ENCODE measurements around the gene TSEN54.

The TSEN54 gene

GRCh38 chr17:75530837-75531720, 14.8 kb downstream of the TSEN54 start:
- Histone ChIP-seq H3K4me1 (ENCODE audit: control insufficient read depth, insufficient read depth, low read length) (peaks cover 3% of the 10 kb centered on the region; the same call in 1 of the 2 replicates), H3K36me3 (ENCODE audit: control insufficient read depth, insufficient read depth, low read length) (no peaks in the 10 kb centered on the region; the same call in none of the 2 replicates), H3K27ac (ENCODE audit: low read length) (no peak overlapping the region), H3K4me3 (ENCODE audit: low read length) (no peak overlapping the region), H3K9me3 (ENCODE audit: control insufficient read depth, insufficient read depth, low read length) (no peaks in the 10 kb centered on the region), H3K27me3 (ENCODE audit: control insufficient read depth, insufficient read depth, low read length) (no peaks in the 10 kb centered on the region)
- no CpG with 5 or more reads among the region's 19 CpGs for WGBS (ENCODE audit: insufficient coverage, insufficient read length)
- DNase-seq (ENCODE audit: low read depth, low spot score) = no peak

GRCh38 chr17:75531721-75532072, 15.4 kb downstream of the TSEN54 start:
- WGBS (ENCODE audit: insufficient coverage, insufficient read length) = no CpG with 5 or more reads among the region's 7 CpGs
- Histone ChIP-seq H3K4me1 (ENCODE audit: control insufficient read depth, insufficient read depth, low read length) (peaks cover 3% of the 10 kb centered on the region; the same call in 1 of the 2 replicates), H3K27ac (ENCODE audit: low read length) (no peak overlapping the region), H3K4me3 (ENCODE audit: low read length) (no peak overlapping the region), H3K9me3 (ENCODE audit: control insufficient read depth, insufficient read depth, low read length) (no peaks in the 10 kb centered on the region), H3K36me3 (ENCODE audit: control insufficient read depth, insufficient read depth, low read length) (no peaks in the 10 kb centered on the region; the same call in none of the 2 replicates), H3K27me3 (ENCODE audit: control insufficient read depth, insufficient read depth, low read length) (no peaks in the 10 kb centered on the region)
- DNase-seq (ENCODE audit: low read depth, low spot score) = no peak

DNA sequence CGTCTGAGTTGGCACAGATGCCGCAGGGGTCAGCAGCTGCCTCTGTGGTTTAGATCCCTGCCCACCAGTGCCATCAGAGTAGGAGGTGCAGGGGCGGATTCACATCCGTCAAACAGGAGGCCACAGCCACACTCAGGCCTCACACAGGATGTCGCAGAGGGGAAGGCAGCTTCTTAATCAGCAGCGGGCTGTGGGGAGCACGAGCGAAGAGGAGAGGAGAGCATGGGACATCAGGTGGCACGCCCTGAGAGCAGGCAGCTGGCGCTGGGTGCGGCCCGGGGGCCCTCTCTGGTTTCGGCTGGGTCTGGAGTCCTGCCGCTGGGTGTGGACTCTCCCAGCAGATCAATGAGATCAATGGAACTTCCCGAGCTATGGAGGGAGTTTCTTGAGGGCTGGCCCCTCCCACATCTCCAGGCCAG, 18.8 kb downstream of the TSEN54 start:
- no CpG with 5 or more reads among the region's 15 CpGs for WGBS (ENCODE audit: insufficient coverage, insufficient read length)
- H3K4me3 ChIP-seq (ENCODE audit: low read length) = no peak overlapping the region
- peaks cover 3% of the 10 kb centered on the region; the same call in 1 of the 2 replicates for H3K4me1 ChIP-seq (ENCODE audit: control insufficient read depth, insufficient read depth, low read length)
- no peak overlapping the region for H3K27ac ChIP-seq (ENCODE audit: low read length)
- no peaks in the 10 kb centered on the region; the same call in none of the 2 replicates for H3K36me3 ChIP-seq (ENCODE audit: control insufficient read depth, insufficient read depth, low read length)
- no peak for DNase-seq (ENCODE audit: low read depth, low spot score)
- no peaks in the 10 kb centered on the region for H3K9me3 ChIP-seq (ENCODE audit: control insufficient read depth, insufficient read depth, low read length)
- no peaks in the 10 kb centered on the region for H3K27me3 ChIP-seq (ENCODE audit: control insufficient read depth, insufficient read depth, low read length)

DNA sequence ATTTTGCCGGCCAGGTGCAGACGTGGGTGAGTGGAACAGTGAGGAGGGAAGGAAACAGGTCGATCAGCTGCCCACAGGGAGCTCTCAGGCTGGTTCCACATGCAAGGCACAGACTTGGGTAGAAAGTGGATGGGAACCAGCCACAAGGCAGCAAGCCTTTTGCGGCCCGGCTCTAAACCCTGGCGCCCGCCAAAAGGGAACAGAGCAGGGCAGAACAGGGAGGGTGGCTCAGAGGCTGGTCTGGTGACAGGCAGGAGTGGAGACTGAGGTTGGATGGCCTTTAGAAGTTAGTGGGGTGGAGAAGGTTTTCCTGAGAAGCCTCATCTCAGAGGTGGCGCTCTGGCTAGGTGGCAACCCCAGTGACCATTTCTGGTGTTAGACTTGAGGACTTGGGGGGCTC, 19.5 kb downstream of the TSEN54 start:
- Histone ChIP-seq H3K4me3 (ENCODE audit: low read length) (no peak overlapping the region), H3K9me3 (ENCODE audit: control insufficient read depth, insufficient read depth, low read length) (no peaks in the 10 kb centered on the region), H3K27ac (ENCODE audit: low read length) (no peak overlapping the region), H3K27me3 (ENCODE audit: control insufficient read depth, insufficient read depth, low read length) (no peaks in the 10 kb centered on the region), H3K4me1 (ENCODE audit: control insufficient read depth, insufficient read depth, low read length) (peaks cover 2% of the 10 kb centered on the region; the same call in 1 of the 2 replicates), H3K36me3 (ENCODE audit: control insufficient read depth, insufficient read depth, low read length) (no peaks in the 10 kb centered on the region; the same call in none of the 2 replicates)
- no peak for DNase-seq (ENCODE audit: low read depth, low spot score)
- WGBS (ENCODE audit: insufficient coverage, insufficient read length) = no CpG with 5 or more reads among the region's 8 CpGs

GRCh38 chr17:75536366-75536765, 20.0 kb downstream of the TSEN54 start:
- no peaks in the 10 kb centered on the region for H3K9me3 ChIP-seq (ENCODE audit: control insufficient read depth, insufficient read depth, low read length)
- H3K27me3 ChIP-seq (ENCODE audit: control insufficient read depth, insufficient read depth, low read length) = no peaks in the 10 kb centered on the region
- no CpG with 5 or more reads among the region's 10 CpGs for WGBS (ENCODE audit: insufficient coverage, insufficient read length)
- no peak overlapping the region for H3K4me3 ChIP-seq (ENCODE audit: low read length)
- H3K27ac ChIP-seq (ENCODE audit: low read length) = no peak overlapping the region
- no peak for DNase-seq (ENCODE audit: low read depth, low spot score)
- H3K36me3 ChIP-seq (ENCODE audit: control insufficient read depth, insufficient read depth, low read length) = no peaks in the 10 kb centered on the region; the same call in 1 of the 2 replicates
- H3K4me1 ChIP-seq (ENCODE audit: control insufficient read depth, insufficient read depth, low read length) = no peaks in the 10 kb centered on the region

GRCh38 chr17:75539967-75540729, 23.8 kb downstream of the TSEN54 start:
- no peaks in the 10 kb centered on the region for H3K9me3 ChIP-seq (ENCODE audit: control insufficient read depth, insufficient read depth, low read length)
- H3K4me1 ChIP-seq (ENCODE audit: control insufficient read depth, insufficient read depth, low read length) = 0 out of 2 replicates have a peak, but pooled peaks cover 1% of the 10 kb centered on the region
- DNase-seq (ENCODE audit: low read depth, low spot score) = no peak
- no peaks in the 10 kb centered on the region for H3K36me3 ChIP-seq (ENCODE audit: control insufficient read depth, insufficient read depth, low read length)
- no peaks in the 10 kb centered on the region for H3K27me3 ChIP-seq (ENCODE audit: control insufficient read depth, insufficient read depth, low read length)
- no peak overlapping the region for H3K4me3 ChIP-seq (ENCODE audit: low read length)
- no peak overlapping the region for H3K27ac ChIP-seq (ENCODE audit: low read length)
- no CpG with 5 or more reads among the region's 13 CpGs for WGBS (ENCODE audit: insufficient coverage, insufficient read length)

GRCh38 chr17:75540923-75541503, 24.7 kb downstream of the TSEN54 start:
- Histone ChIP-seq H3K4me3 (ENCODE audit: low read length) (no peak overlapping the region), H3K9me3 (ENCODE audit: control insufficient read depth, insufficient read depth, low read length) (no peaks in the 10 kb centered on the region), H3K27me3 (ENCODE audit: control insufficient read depth, insufficient read depth, low read length) (no peaks in the 10 kb centered on the region), H3K36me3 (ENCODE audit: control insufficient read depth, insufficient read depth, low read length) (no peaks in the 10 kb centered on the region), H3K27ac (ENCODE audit: low read length) (no peak overlapping the region), H3K4me1 (ENCODE audit: control insufficient read depth, insufficient read depth, low read length) (0 out of 2 replicates have a peak, but pooled peaks cover 1% of the 10 kb centered on the region)
- WGBS (ENCODE audit: insufficient coverage, insufficient read length) = no CpG with 5 or more reads among the region's 4 CpGs
- no peak for DNase-seq (ENCODE audit: low read depth, low spot score)

DNA sequence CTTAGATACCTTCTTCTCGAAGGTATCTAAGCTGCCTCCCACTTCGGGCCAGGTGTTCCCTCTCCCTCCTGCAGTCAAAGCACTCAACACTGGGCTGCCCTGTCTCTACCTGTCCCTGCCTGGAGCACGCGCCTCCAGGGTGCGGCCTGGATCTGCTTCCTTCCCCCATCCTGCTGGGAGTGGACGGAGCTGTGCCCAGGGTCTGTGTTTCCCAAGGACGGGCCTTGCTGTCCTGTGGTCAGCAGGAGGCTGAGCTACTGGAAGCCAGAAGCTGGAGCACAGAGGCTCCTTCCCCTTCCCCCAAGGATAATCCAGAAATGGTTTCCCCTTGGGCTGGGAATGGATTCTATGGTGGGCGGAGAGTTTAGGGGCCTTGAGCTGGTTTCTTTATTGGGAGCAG, 25.9 kb downstream of the TSEN54 start:
- Histone ChIP-seq H3K27ac (ENCODE audit: low read length) (no peak overlapping the region), H3K36me3 (ENCODE audit: control insufficient read depth, insufficient read depth, low read length) (no peaks in the 10 kb centered on the region), H3K27me3 (ENCODE audit: control insufficient read depth, insufficient read depth, low read length) (no peaks in the 10 kb centered on the region), H3K4me3 (ENCODE audit: low read length) (no peak overlapping the region), H3K9me3 (ENCODE audit: control insufficient read depth, insufficient read depth, low read length) (no peaks in the 10 kb centered on the region), H3K4me1 (ENCODE audit: control insufficient read depth, insufficient read depth, low read length) (0 out of 2 replicates have a peak, but pooled peaks cover 1% of the 10 kb centered on the region)
- WGBS (ENCODE audit: insufficient coverage, insufficient read length) = no CpG with 5 or more reads among the region's 8 CpGs
- no peak for DNase-seq (ENCODE audit: low read depth, low spot score)

DNA sequence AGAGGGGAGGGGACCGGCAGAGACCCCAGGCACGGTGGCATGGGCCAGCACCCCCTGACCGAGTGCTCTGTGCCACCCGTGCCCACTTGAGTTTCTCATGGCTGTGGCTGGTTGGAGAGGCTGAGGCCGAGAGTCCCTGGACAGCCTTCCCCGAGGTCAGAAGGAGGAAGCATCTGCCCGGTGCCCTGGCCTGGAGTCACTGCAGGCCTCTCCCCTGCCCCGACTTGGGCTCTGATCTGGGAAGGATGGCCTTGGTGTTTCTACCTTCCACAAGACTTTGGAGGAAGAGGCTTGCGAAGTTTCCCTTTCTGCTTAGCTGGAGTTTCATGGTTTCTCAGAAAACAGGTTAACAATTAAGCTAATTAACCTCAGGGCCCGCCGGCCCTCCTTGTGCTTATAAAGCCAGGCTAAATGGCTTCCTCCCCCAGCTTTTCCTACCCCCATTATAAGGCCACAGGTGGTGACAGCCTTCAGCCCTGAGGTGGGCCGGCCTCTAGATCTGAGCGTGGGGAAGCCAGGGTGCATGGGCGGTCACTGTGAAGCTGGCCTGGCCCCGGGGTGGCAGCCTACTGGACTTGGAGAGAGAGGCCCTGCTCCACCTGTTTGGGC, 26.5 kb downstream of the TSEN54 start:
- 0 out of 2 replicates have a peak, but pooled peaks cover 1% of the 10 kb centered on the region for H3K4me1 ChIP-seq (ENCODE audit: control insufficient read depth, insufficient read depth, low read length)
- no peak overlapping the region for H3K4me3 ChIP-seq (ENCODE audit: low read length)
- no peaks in the 10 kb centered on the region for H3K27me3 ChIP-seq (ENCODE audit: control insufficient read depth, insufficient read depth, low read length)
- H3K36me3 ChIP-seq (ENCODE audit: control insufficient read depth, insufficient read depth, low read length) = no peaks in the 10 kb centered on the region
- no peak for DNase-seq (ENCODE audit: low read depth, low spot score)
- no peaks in the 10 kb centered on the region for H3K9me3 ChIP-seq (ENCODE audit: control insufficient read depth, insufficient read depth, low read length)
- no peak overlapping the region for H3K27ac ChIP-seq (ENCODE audit: low read length)
- no CpG with 5 or more reads among the region's 15 CpGs for WGBS (ENCODE audit: insufficient coverage, insufficient read length)

DNA sequence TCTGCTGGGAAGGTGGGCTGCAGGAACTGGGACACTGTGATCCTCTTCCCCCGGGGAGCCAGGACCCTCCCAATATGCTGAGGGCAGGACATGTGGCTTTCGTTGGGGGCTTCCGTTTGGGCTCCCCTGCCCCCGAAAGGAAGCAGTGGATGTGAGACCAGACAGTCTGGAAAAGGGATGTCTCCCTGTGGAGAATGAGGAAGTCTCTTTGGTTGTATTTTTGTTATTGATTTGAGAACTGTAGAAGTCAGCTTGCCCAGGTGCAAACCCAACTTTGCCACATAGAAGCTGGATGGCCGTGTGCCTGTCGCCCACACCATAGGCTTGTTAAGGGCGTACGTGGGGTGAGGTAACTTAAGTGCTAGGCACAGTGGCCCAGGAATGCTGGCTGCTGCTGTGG, 27.9 kb downstream of the TSEN54 start:
- WGBS (ENCODE audit: insufficient coverage, insufficient read length) = no CpG with 5 or more reads among the region's 8 CpGs
- H3K27ac ChIP-seq (ENCODE audit: low read length) = no peak overlapping the region
- no peak for DNase-seq (ENCODE audit: low read depth, low spot score)
- H3K4me3 ChIP-seq (ENCODE audit: low read length) = no peak overlapping the region
- H3K27me3 ChIP-seq (ENCODE audit: control insufficient read depth, insufficient read depth, low read length) = no peaks in the 10 kb centered on the region
- peaks cover 6% of the 10 kb centered on the region; the same call in 1 of the 2 replicates for H3K4me1 ChIP-seq (ENCODE audit: control insufficient read depth, insufficient read depth, low read length)
- H3K36me3 ChIP-seq (ENCODE audit: control insufficient read depth, insufficient read depth, low read length) = no peaks in the 10 kb centered on the region
- no peaks in the 10 kb centered on the region for H3K9me3 ChIP-seq (ENCODE audit: control insufficient read depth, insufficient read depth, low read length)
